Non-pigmented ciliary epithelial cell (primary cell): ENCODE results near the gene KIR2DL4.
"Not testable (repeated sequence)": the region's sequence is repeated elsewhere in the genome, so short reads cannot be mapped to it uniquely, and the experiment has no call there.

Source experiments
- DNase-seq: peaks from one replicate; pipeline ENCODE4 v3.0.0-alpha.2; 2010; ENCODE audit warnings: low read depth

Gene KIR2DL4

GRCh38 chr19:54803410-54803809, at the start of gene KIR2DL4:
TSS of gene KIR2DL4 (plus strand) at chr19:54803610. CDS start at chr19:54803652, 42 bp downstream.
- no peak for DNase-seq

GRCh38 chr19:54756204-54757110, 47.0 kb upstream of the KIR2DL4 start:
- not testable (repeated sequence) for DNase-seq

- not testable (repeated sequence) for DNase-seq
Observed at GRCh38 chr19:54758577-54758976, 44.8 kb upstream of the KIR2DL4 start.

GRCh38 chr19:54764219-54764618, 39.2 kb upstream of the KIR2DL4 start:
- DNase-seq, result not testable (repeated sequence)

GRCh38 chr19:54766464-54766863, 36.9 kb upstream of the KIR2DL4 start:
- DNase-seq, result not testable (repeated sequence)

GRCh38 chr19:54769646-54770045, 33.8 kb upstream of the KIR2DL4 start, which contains the start of gene KIR2DL1:
TSS of gene KIR2DL1 (plus strand) at chr19:54769793. CDS start at chr19:54769851, 58 bp downstream.
- DNase-seq, result not testable (repeated sequence)

- DNase-seq, result not testable (repeated sequence)
Observed at GRCh38 chr19:54770511-54770910, 32.9 kb upstream of the KIR2DL4 start.

GRCh38 chr19:54771018-54771960, 32.1 kb upstream of the KIR2DL4 start:
- DNase-seq, result not testable (repeated sequence)

GRCh38 chr19:54772666-54773065, 30.7 kb upstream of the KIR2DL4 start:
- not testable (repeated sequence) for DNase-seq

GRCh38 chr19:54775095-54775815, 28.2 kb upstream of the KIR2DL4 start:
- DNase-seq, result not testable (repeated sequence)

GRCh38 chr19:54775830-54776229, 27.6 kb upstream of the KIR2DL4 start:
- not testable (repeated sequence) for DNase-seq

GRCh38 chr19:54777851-54778250, 25.6 kb upstream of the KIR2DL4 start:
- not testable (repeated sequence) for DNase-seq

GRCh38 chr19:54778896-54779295, 24.5 kb upstream of the KIR2DL4 start:
- DNase-seq, result not testable (repeated sequence)

- not testable (repeated sequence) for DNase-seq
Observed at GRCh38 chr19:54782916-54783315, 20.5 kb upstream of the KIR2DL4 start.

GRCh38 chr19:54786091-54786723, 17.2 kb upstream of the KIR2DL4 start:
- not testable (repeated sequence) for DNase-seq

GRCh38 chr19:54788154-54788553, 15.3 kb upstream of the KIR2DL4 start:
- DNase-seq, result not testable (repeated sequence)

GRCh38 chr19:54790711-54791110, 12.7 kb upstream of the KIR2DL4 start:
- no peak for DNase-seq

GRCh38 chr19:54791476-54791875, 11.9 kb upstream of the KIR2DL4 start:
- DNase-seq, result no peak

GRCh38 chr19:54792814-54793213, 10.6 kb upstream of the KIR2DL4 start:
- DNase-seq, result no peak

- no peak for DNase-seq
Observed at GRCh38 chr19:54795758-54796157, 7.7 kb upstream of the KIR2DL4 start.

- DNase-seq, result no peak
Observed at GRCh38 chr19:54804101-54804500, 691 bp downstream of the KIR2DL4 start.
